Measurements from ENCODE around the gene ZCCHC8.
"Not testable (repeated sequence)": the region's sequence is repeated elsewhere in the genome, so short reads cannot be mapped to it uniquely, and the experiment has no call there.

The ZCCHC8 gene

GRCh38 chr12:122495258-122495657 is 5.5 kb downstream of the ZCCHC8 start:
- DNase-seq (ENCODE audit: extremely low spot score) = no peak
- ChIA-PET CTCF (no interaction called here), POLR2A (no interaction called here)
- TF ChIP-seq L3MBTL2 (conservative IDR thresholded peaks at IDR 0.05) (no peak), FOXA1 (IDR thresholded peaks at IDR 0.05) (no peak), TARDBP (IDR thresholded peaks at IDR 0.05) (no peak), NFRKB (IDR thresholded peaks at IDR 0.05) (no peak), FOXK2 (IDR thresholded peaks at IDR 0.05) (no peak), FOXM1 (IDR thresholded peaks at IDR 0.05; ENCODE audit: borderline replicate concordance) (no peak), ARNT (IDR thresholded peaks at IDR 0.05) (no peak)

GRCh38 chr12:122493222-122493621 is 7.5 kb downstream of the ZCCHC8 start:
- DNase-seq (ENCODE audit: extremely low spot score); POLR2A ChIA-PET; CTCF ChIA-PET: not testable (repeated sequence)

GRCh38 chr12:122491991-122492390 is 8.7 kb downstream of the ZCCHC8 start:
- TF ChIP-seq SUZ12 (IDR thresholded peaks at IDR 0.05) (no peak), ELF4 (IDR thresholded peaks at IDR 0.05) (no peak), TARDBP (IDR thresholded peaks at IDR 0.05) (no peak), HDGF (IDR thresholded peaks at IDR 0.05; ENCODE audit: borderline replicate concordance) (no peak), ARNT (IDR thresholded peaks at IDR 0.05) (no peak), PKNOX1 (IDR thresholded peaks at IDR 0.05) (no peak), CTBP1 (IDR thresholded peaks at IDR 0.05; ENCODE audit: borderline replicate concordance) (no peak), L3MBTL2 (conservative IDR thresholded peaks at IDR 0.05) (no peak), FOXA1 (IDR thresholded peaks at IDR 0.05) (no peak), LEF1 (IDR thresholded peaks at IDR 0.05; ENCODE audit: borderline replicate concordance) (no peak), FOXM1 (IDR thresholded peaks at IDR 0.05; ENCODE audit: borderline replicate concordance) (no peak), FOXK2 (IDR thresholded peaks at IDR 0.05) (no peak), SP1 (IDR thresholded peaks at IDR 0.05) (no peak)
- no peak for DNase-seq (ENCODE audit: extremely low spot score)
- ChIA-PET POLR2A (interaction anchor here (2.0 kb wide), 1 partner anchor 9 kb away, joined by 6 read pairs; the partner anchor contains the start of gene ZCCHC8), CTCF (no interaction called here)

GRCh38 chr12:122489038-122489437 is 11.7 kb downstream of the ZCCHC8 start:
- no peak for DNase-seq (ENCODE audit: extremely low spot score)
- ChIA-PET CTCF (no interaction called here), POLR2A (interaction anchor here (2.0 kb wide), 1 partner anchor 11 kb away, joined by 8 read pairs; the partner anchor contains the start of gene ZCCHC8)
- TF ChIP-seq FOXA1 (IDR thresholded peaks at IDR 0.05) (no peak), PKNOX1 (IDR thresholded peaks at IDR 0.05) (no peak), ELF4 (IDR thresholded peaks at IDR 0.05) (no peak), FOXM1 (IDR thresholded peaks at IDR 0.05; ENCODE audit: borderline replicate concordance) (no peak), L3MBTL2 (conservative IDR thresholded peaks at IDR 0.05) (no peak), HDGF (IDR thresholded peaks at IDR 0.05; ENCODE audit: borderline replicate concordance) (no peak), CTBP1 (IDR thresholded peaks at IDR 0.05; ENCODE audit: borderline replicate concordance) (no peak), SUZ12 (IDR thresholded peaks at IDR 0.05) (no peak), FOXK2 (IDR thresholded peaks at IDR 0.05) (no peak), LEF1 (IDR thresholded peaks at IDR 0.05; ENCODE audit: borderline replicate concordance) (no peak), SP1 (IDR thresholded peaks at IDR 0.05) (no peak), ARNT (IDR thresholded peaks at IDR 0.05) (no peak), BHLHE40 (IDR thresholded peaks at IDR 0.05; ENCODE audit: borderline replicate concordance) (no peak)

- CTCF ChIA-PET; DNase-seq (ENCODE audit: extremely low spot score): not testable (repeated sequence)
- POLR2A ChIA-PET = interaction anchor here (2.0 kb wide), 1 partner anchor 13 kb away, joined by 8 read pairs; the partner anchor contains the start of gene ZCCHC8
Observed at GRCh38 chr12:122487807-122488206, 12.9 kb downstream of the ZCCHC8 start.

GRCh38 chr12:122486805-122487426 is 13.8 kb downstream of the ZCCHC8 start:
- CTCF ChIA-PET = interaction anchor here (0.6 to 3.0 kb wide), 2 partner anchors 11 to 15 kb away, joined by 3 to 11 read pairs; no protein-coding TSS in a partner anchor
- DNase-seq (ENCODE audit: extremely low spot score) = no peak
- TF ChIP-seq LEF1 (IDR thresholded peaks at IDR 0.05; ENCODE audit: borderline replicate concordance) (no peak), CTBP1 (IDR thresholded peaks at IDR 0.05; ENCODE audit: borderline replicate concordance) (no peak)
- POLR2A ChIA-PET = interaction anchor here (1.9 kb wide), 1 partner anchor 14 kb away, joined by 6 read pairs; the partner anchor contains the start of gene ZCCHC8

- ChIA-PET POLR2A (interaction anchor here (1.9 kb wide), 1 partner anchor 14 kb away, joined by 6 read pairs; the partner anchor contains the start of gene ZCCHC8), CTCF (interaction anchor here (0.6 to 3.0 kb wide), 2 partner anchors 12 to 14 kb away, joined by 3 to 11 read pairs; no protein-coding TSS in a partner anchor)
- peak; percentile 68; the same call in 1 of the 2 replicates for TF ChIP-seq ZNF384 (IDR thresholded peaks at IDR 0.05)
- not testable (repeated sequence) for DNase-seq (ENCODE audit: extremely low spot score)
Observed at GRCh38 chr12:122486360-122486759, 14.4 kb downstream of the ZCCHC8 start.

- ChIA-PET POLR2A (interaction anchor here (2.1 kb wide), 1 partner anchor 16 kb away, joined by 9 read pairs; the partner anchor contains the start of gene ZCCHC8), CTCF (interaction anchor here (0.6 to 3.0 kb wide), 3 partner anchors 12 to 59 kb away, joined by 3 to 11 read pairs (median 3); no protein-coding TSS in a partner anchor)
- not testable (repeated sequence) for DNase-seq (ENCODE audit: extremely low spot score)
Observed at GRCh38 chr12:122484385-122484784, 16.3 kb downstream of the ZCCHC8 start.

Measured in HEK293T (cell line).